ENCODE data around the gene ACSBG1.

The ACSBG1 gene

DNA sequence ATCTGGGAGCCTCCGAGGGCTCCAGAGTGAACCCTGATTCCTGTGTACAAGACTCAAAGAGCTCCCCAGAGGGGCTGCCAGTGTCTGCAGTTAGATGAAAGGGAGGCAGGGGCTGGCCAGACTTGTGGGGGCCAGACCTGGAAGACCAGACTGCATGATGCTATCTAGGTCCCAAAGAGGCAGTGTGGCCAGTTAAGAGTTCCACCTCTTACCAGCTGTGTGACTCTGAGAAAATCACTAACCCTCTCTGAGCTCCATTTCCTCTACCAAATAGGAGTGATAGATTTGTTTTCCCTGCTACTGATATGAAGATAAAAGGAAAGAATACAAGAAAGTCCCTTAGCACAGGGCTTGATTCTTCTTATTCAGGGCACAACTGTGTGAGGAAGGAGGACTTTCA, 29.0 kb downstream of the ACSBG1 start:
- no peak for DNase-seq (ENCODE audit: low read depth in 1 of 2, low spot score in 1 of 2)
- no peak overlapping the region for H3K27ac ChIP-seq (replicated peaks)

GRCh38 chr15:78204351-78205309, 29.7 kb downstream of the ACSBG1 start:
- no peak for TF ChIP-seq SPI1 (IDR thresholded peaks at IDR 0.05; ENCODE audit: borderline replicate concordance, low read depth)
- TF ChIP-seq GABPA (IDR thresholded peaks at IDR 0.05; ENCODE audit: low read depth) = no peak
- TF ChIP-seq, protein P1, sequence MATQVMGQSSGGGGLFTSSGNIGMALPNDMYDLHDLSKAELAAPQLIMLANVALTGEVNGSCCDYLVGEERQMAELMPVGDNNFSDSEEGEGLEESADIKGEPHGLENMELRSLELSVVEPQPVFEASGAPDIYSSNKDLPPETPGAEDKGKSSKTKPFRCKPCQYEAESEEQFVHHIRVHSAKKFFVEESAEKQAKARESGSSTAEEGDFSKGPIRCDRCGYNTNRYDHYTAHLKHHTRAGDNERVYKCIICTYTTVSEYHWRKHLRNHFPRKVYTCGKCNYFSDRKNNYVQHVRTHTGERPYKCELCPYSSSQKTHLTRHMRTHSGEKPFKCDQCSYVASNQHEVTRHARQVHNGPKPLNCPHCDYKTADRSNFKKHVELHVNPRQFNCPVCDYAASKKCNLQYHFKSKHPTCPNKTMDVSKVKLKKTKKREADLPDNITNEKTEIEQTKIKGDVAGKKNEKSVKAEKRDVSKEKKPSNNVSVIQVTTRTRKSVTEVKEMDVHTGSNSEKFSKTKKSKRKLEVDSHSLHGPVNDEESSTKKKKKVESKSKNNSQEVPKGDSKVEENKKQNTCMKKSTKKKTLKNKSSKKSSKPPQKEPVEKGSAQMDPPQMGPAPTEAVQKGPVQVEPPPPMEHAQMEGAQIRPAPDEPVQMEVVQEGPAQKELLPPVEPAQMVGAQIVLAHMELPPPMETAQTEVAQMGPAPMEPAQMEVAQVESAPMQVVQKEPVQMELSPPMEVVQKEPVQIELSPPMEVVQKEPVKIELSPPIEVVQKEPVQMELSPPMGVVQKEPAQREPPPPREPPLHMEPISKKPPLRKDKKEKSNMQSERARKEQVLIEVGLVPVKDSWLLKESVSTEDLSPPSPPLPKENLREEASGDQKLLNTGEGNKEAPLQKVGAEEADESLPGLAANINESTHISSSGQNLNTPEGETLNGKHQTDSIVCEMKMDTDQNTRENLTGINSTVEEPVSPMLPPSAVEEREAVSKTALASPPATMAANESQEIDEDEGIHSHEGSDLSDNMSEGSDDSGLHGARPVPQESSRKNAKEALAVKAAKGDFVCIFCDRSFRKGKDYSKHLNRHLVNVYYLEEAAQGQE (IDR thresholded peaks at IDR 0.05; ENCODE audit: insufficient replicate concordance, low read depth) = no peak
- TF ChIP-seq CTCF (IDR thresholded peaks at IDR 0.05; ENCODE audit: insufficient read depth, low read length) = no peak
- TF ChIP-seq POLR2AphosphoS5 (IDR thresholded peaks at IDR 0.05; ENCODE audit: low read depth) = no peak
- no peak overlapping the region for H3K4me3 ChIP-seq (replicated peaks; ENCODE audit: insufficient read depth, low read length)
- H3K27me3 ChIP-seq (ENCODE audit: insufficient read depth, poor library complexity, severe bottlenecking) = no peaks in the 10 kb centered on the region
- no peak for DNase-seq (ENCODE audit: low read depth in 1 of 2, low spot score in 1 of 2)
- H3K27ac ChIP-seq (replicated peaks) = no peak overlapping the region

More for the DNA sequence above, 29.0 kb downstream of the ACSBG1 start:
- Histone ChIP-seq H3K4me3 (replicated peaks; ENCODE audit: insufficient read depth, low read length) (no peak overlapping the region), H3K27me3 (ENCODE audit: insufficient read depth, poor library complexity, severe bottlenecking) (no peaks in the 10 kb centered on the region)
- TF ChIP-seq POLR2AphosphoS5 (IDR thresholded peaks at IDR 0.05; ENCODE audit: low read depth) (no peak), SPI1 (IDR thresholded peaks at IDR 0.05; ENCODE audit: borderline replicate concordance, low read depth) (no peak)

DNA sequence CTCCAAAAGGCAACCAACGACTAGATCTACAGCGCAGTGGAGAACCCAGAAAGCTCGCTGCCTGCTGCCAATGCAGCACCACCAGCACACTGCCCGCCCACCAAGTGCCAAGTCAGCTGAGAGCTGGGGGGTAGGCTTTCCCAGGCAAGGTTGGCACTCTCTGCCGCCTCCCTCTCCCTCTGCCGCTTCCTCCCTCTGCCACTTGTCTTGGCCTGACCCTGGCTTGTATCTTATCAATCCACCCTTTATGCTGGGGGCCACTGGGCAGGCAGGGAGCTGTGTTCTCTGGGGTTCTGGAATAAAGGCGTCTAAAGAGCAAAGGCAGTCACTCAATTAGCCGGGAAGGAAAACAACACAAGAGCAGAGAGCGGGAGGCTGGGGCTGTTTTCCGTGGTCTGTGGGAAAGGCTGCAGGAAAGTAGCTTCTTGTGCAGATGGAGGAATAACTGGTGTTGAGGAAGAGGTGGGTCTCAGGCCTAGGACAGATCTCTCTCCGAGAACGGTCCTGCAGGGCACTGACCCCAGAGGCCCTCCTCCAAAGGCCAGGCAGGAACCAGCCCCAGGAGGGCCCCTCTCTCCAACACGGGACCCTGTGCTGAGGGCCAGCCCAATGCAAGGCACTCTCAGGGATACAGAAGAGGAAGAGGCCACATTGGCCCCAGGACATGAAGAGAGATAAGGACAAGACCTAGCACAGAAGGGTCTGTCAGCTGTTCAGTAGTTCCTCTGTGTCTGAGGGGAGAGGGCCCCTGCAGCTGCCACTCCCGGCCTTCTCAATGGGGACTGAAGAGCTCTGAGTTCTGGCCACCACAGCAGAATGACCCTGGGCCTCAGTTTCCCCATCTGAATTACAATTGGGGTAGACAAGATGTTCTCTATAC, 30.8 kb downstream of the ACSBG1 start:
- TF ChIP-seq CTCF (IDR thresholded peaks at IDR 0.05; ENCODE audit: insufficient read depth, low read length) = no peak
- TF ChIP-seq GABPA (IDR thresholded peaks at IDR 0.05; ENCODE audit: low read depth) = no peak
- no peak for TF ChIP-seq POLR2AphosphoS5 (IDR thresholded peaks at IDR 0.05; ENCODE audit: low read depth)
- TF ChIP-seq, protein P1 (IDR thresholded peaks at IDR 0.05; ENCODE audit: insufficient replicate concordance, low read depth) = no peak
- no peak for TF ChIP-seq SPI1 (IDR thresholded peaks at IDR 0.05; ENCODE audit: borderline replicate concordance, low read depth)
- no peak for DNase-seq (ENCODE audit: low read depth in 1 of 2, low spot score in 1 of 2)
- no peak overlapping the region for H3K4me3 ChIP-seq (replicated peaks; ENCODE audit: insufficient read depth, low read length)
- H3K27me3 ChIP-seq (ENCODE audit: insufficient read depth, poor library complexity, severe bottlenecking) = no peaks in the 10 kb centered on the region
- no peak overlapping the region for H3K27ac ChIP-seq (replicated peaks)

All from HL-60 (cell line).